Activated CD4-positive, alpha-beta T cell treated with anti-CD3 and anti-CD28 coated beads, Interleukin-2, amount 10 ng/mL, durations not matched to agents 24 days and 14 days (primary cell): ENCODE measurements around the gene NAA20. TPM values are rescaled to one million over a fixed set of nuclear protein-coding genes. Genes with fewer than 3 reads are reported as not detected.

Source experiments
- DNase-seq: peaks from one replicate; pipeline ENCODE4 v3.0.0; 2022
- H3K27ac Mint-ChIP-seq: one replicate; pipeline ENCODE4 v1.8.0; 2022; ENCODE audit warnings: mild to moderate bottlenecking, mixed read lengths
- H3K27me3 Mint-ChIP-seq: one replicate; pipeline ENCODE4 v1.8.0; 2022; ENCODE audit warnings: mixed read lengths
- H3K36me3 Mint-ChIP-seq: one replicate; pipeline ENCODE4 v1.8.0; 2022; ENCODE audit warnings: low read depth, mild to moderate bottlenecking, mixed read lengths
- H3K4me1 Mint-ChIP-seq: one replicate; pipeline ENCODE4 v1.8.0; 2021; ENCODE audit warnings: mixed read lengths
- H3K4me3 Mint-ChIP-seq: one replicate; pipeline ENCODE4 v1.8.0; 2022; ENCODE audit warnings: mild to moderate bottlenecking, moderate library complexity, mixed read lengths
- H3K9me3 Mint-ChIP-seq: one replicate; pipeline ENCODE4 v1.8.0; 2021; ENCODE audit warnings: mixed read lengths
- intact Hi-C: fragments of 100-400 bp; cut with micrococcal nuclease; formaldehyde crosslinking; loops from one replicate; pipeline ENCODE4 v1.15.1; 2023
- total RNA-seq: library from RNA; stranded (reverse); gene quantifications from 2 replicates; pipeline ENCODE4 v1.2.3, GENCODE V29; 2022

Gene NAA20
- total RNA-seq, 1 donor from 2014 or later: 96.4 TPM

- Mint-ChIP-seq H3K9me3 (no peaks in the 10 kb centered on the region), H3K27me3 (peaks cover 1% of the 10 kb centered on the region), H3K4me3 (peak within 1 kb of the TSS; percentile 98), H3K4me1 (peaks cover 10% of the 10 kb centered on the region), H3K36me3 (peaks cover 32% of the 10 kb centered on the region), H3K27ac (peak within 1 kb of the TSS; percentile 96)
- peak; percentile 99 for DNase-seq
- intact Hi-C loops: loop anchor here (1.0 kb wide), 3 partner anchors 35 to 1251 kb away; partner anchors contain the start of genes NAA20, RALGAPA2 and XRN2
These were observed 35.2 kb downstream of the NAA20 start, which contains the start of the genes CFAP61 and CRNKL1 for GRCh38 chr20:20052074-20052970. TSS of gene CFAP61 (plus strand) at chr20:20052532. CDS start at chr20:20056654, 4,122 bp downstream. TSS of gene CRNKL1 (minus strand) at chr20:20052466. CDS start at chr20:20052342, 124 bp downstream.

GRCh38 chr20:20060234-20060998 lies 43.3 kb downstream of the NAA20 start:
- Mint-ChIP-seq H3K4me3 (no peak overlapping the region), H3K27ac (no peak overlapping the region), H3K27me3 (peaks cover 19% of the 10 kb centered on the region), H3K9me3 (no peaks in the 10 kb centered on the region), H3K4me1 (no peaks in the 10 kb centered on the region), H3K36me3 (no peaks in the 10 kb centered on the region)
- intact Hi-C loops: no loop called here
- DNase-seq: no peak

DNA sequence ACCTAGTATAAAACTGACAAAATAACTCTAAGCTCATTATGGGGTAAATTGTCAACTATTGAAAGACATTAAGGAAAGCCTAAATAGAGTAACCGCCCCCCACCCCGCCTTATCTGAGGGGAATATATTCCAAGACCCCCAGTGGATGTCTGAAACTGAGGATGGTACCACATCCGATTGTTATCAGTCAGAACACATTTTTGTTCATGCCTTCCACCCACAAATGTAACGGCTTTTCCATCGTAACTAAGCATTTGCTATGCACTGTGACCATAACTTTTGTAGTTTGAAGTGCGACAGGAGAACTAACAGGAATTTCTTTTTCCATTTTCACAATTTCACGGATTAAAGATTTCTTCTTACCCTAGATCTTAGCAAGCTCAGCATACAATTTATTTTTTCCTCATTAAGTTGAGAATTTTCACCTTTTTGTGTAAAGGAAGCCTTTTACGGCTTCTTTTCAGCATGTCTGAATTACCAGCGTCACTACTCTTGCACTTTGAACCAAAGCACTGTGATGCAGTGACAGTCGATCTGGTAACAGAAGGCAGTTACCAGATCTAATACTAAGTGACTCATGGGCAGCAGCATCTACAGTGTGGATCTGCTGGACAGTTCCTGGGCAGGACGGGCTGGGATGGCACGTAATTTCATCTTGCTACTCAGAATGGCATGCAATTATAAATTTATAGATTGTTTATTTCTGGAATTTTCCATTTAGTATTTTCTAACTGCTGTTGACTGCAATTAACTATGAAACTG lies 47.0 kb downstream of the NAA20 start:
- no peaks in the 10 kb centered on the region for H3K36me3 Mint-ChIP-seq
- intact Hi-C loops: no loop called here
- H3K9me3 Mint-ChIP-seq: no peaks in the 10 kb centered on the region
- no peak overlapping the region for H3K4me3 Mint-ChIP-seq
- peaks cover 21% of the 10 kb centered on the region for H3K27me3 Mint-ChIP-seq
- H3K4me1 Mint-ChIP-seq: no peaks in the 10 kb centered on the region
- no peak for DNase-seq
- no peak overlapping the region for H3K27ac Mint-ChIP-seq

GRCh38 chr20:20065361-20065760 lies 48.2 kb downstream of the NAA20 start:
- Mint-ChIP-seq H3K36me3 (no peaks in the 10 kb centered on the region), H3K27me3 (peaks cover 16% of the 10 kb centered on the region), H3K27ac (no peak overlapping the region), H3K9me3 (no peaks in the 10 kb centered on the region), H3K4me3 (no peak overlapping the region), H3K4me1 (no peaks in the 10 kb centered on the region)
- intact Hi-C loops: no loop called here
- no peak for DNase-seq

GRCh38 chr20:20070871-20071726 lies 53.9 kb downstream of the NAA20 start:
- peaks cover 2% of the 10 kb centered on the region for H3K27me3 Mint-ChIP-seq
- DNase-seq: no peak
- intact Hi-C loops: no loop called here
- H3K4me3 Mint-ChIP-seq: no peak overlapping the region
- no peak overlapping the region for H3K27ac Mint-ChIP-seq
- no peaks in the 10 kb centered on the region for H3K36me3 Mint-ChIP-seq
- no peaks in the 10 kb centered on the region for H3K9me3 Mint-ChIP-seq
- H3K4me1 Mint-ChIP-seq: no peaks in the 10 kb centered on the region

GRCh38 chr20:20073801-20074371 lies 56.7 kb downstream of the NAA20 start:
- Mint-ChIP-seq H3K4me1 (no peaks in the 10 kb centered on the region), H3K36me3 (no peaks in the 10 kb centered on the region), H3K4me3 (no peak overlapping the region), H3K27ac (no peak overlapping the region), H3K27me3 (peaks cover 12% of the 10 kb centered on the region), H3K9me3 (no peaks in the 10 kb centered on the region)
- intact Hi-C loops: no loop called here
- DNase-seq: peak; percentile 29

DNA sequence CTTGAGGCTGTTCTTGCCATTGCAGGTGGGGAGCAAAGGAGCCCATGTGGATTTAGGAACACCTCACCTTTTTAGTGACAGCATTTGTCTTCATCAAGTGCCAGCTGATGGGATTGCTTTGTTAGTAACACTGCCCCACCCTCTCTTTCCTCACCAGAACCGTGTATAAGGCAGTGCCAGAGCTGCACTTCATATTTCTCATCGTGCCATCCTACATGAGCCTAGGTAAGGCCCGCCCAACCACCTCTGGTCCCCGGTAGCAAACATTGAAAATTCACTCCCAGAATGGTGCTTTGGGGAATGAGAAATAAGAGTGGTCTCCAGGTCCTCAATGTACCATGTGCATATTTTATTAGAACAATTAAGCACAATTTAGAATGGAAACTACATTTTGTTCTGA lies 57.9 kb downstream of the NAA20 start:
- no peak overlapping the region for H3K4me3 Mint-ChIP-seq
- no peaks in the 10 kb centered on the region for H3K9me3 Mint-ChIP-seq
- H3K36me3 Mint-ChIP-seq: no peaks in the 10 kb centered on the region
- DNase-seq: peak; percentile 30
- peaks cover 15% of the 10 kb centered on the region for H3K27me3 Mint-ChIP-seq
- intact Hi-C loops: no loop called here
- no peaks in the 10 kb centered on the region for H3K4me1 Mint-ChIP-seq
- H3K27ac Mint-ChIP-seq: no peak overlapping the region

GRCh38 chr20:20076297-20077065 lies 59.3 kb downstream of the NAA20 start:
- no peak overlapping the region for H3K4me3 Mint-ChIP-seq
- no peaks in the 10 kb centered on the region for H3K36me3 Mint-ChIP-seq
- H3K27me3 Mint-ChIP-seq: peaks cover 15% of the 10 kb centered on the region
- no peaks in the 10 kb centered on the region for H3K9me3 Mint-ChIP-seq
- intact Hi-C loops: no loop called here
- DNase-seq: no peak
- H3K27ac Mint-ChIP-seq: no peak overlapping the region
- H3K4me1 Mint-ChIP-seq: no peaks in the 10 kb centered on the region

DNA sequence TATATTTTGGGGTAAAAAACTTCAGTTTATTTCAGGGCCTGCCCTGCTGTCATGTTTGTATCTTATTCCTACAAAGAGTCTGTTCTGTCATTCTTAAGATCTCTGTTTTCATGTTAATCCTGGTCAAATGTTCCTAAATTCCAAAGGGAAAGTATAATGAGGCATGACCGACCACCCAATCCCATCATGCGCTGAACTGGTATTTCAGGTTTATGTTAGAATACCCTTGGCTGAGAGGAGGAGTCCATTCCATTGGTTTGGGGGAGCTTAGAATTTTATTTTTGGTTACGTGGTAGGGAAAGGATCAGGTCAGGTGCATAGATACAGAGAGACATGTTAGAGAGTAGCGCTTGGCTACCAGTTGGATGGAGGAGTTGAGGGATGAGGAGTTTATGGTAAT lies 60.9 kb downstream of the NAA20 start:
- H3K27ac Mint-ChIP-seq: no peak overlapping the region
- intact Hi-C loops: no loop called here
- DNase-seq: no peak

GRCh38 chr20:20079102-20079784 lies 62.1 kb downstream of the NAA20 start:
- intact Hi-C loops: no loop called here
- DNase-seq: no peak
- Mint-ChIP-seq H3K4me1 (peaks cover 2% of the 10 kb centered on the region), H3K27ac (no peak overlapping the region), H3K36me3 (no peaks in the 10 kb centered on the region), H3K9me3 (no peaks in the 10 kb centered on the region), H3K27me3 (peaks cover 19% of the 10 kb centered on the region), H3K4me3 (no peak overlapping the region)

More for the DNA sequence above, 60.9 kb downstream of the NAA20 start:
- Mint-ChIP-seq H3K9me3 (no peaks in the 10 kb centered on the region), H3K4me3 (no peak overlapping the region), H3K36me3 (no peaks in the 10 kb centered on the region), H3K4me1 (no peaks in the 10 kb centered on the region), H3K27me3 (peaks cover 20% of the 10 kb centered on the region)
